ENCODE results near the gene FNIP1.

DNA sequence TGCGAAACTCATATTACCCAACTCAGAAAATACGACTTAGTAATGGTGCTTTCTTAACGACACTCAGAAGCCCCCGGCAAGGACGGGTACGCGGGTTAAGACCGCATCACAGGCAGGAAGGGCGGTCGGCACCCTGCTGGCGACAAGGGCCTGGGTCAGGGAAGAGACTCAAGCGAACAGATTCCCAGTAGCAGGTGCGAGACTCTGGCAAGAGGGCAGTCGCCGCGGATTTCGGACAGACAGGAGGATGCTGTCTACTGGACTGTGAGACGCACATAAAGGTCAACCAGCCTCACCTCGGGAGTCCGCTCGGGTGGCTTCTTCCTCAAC is 162.2 kb downstream of the FNIP1 start:
- TF ChIP-seq, protein P1, sequence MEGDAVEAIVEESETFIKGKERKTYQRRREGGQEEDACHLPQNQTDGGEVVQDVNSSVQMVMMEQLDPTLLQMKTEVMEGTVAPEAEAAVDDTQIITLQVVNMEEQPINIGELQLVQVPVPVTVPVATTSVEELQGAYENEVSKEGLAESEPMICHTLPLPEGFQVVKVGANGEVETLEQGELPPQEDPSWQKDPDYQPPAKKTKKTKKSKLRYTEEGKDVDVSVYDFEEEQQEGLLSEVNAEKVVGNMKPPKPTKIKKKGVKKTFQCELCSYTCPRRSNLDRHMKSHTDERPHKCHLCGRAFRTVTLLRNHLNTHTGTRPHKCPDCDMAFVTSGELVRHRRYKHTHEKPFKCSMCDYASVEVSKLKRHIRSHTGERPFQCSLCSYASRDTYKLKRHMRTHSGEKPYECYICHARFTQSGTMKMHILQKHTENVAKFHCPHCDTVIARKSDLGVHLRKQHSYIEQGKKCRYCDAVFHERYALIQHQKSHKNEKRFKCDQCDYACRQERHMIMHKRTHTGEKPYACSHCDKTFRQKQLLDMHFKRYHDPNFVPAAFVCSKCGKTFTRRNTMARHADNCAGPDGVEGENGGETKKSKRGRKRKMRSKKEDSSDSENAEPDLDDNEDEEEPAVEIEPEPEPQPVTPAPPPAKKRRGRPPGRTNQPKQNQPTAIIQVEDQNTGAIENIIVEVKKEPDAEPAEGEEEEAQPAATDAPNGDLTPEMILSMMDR (IDR thresholded peaks at IDR 0.05; ENCODE audit: poor library complexity, severe bottlenecking), result no peak
- no peak for TF ChIP-seq EZH2 (IDR thresholded peaks at IDR 0.05; ENCODE audit: borderline replicate concordance, insufficient read depth, low read length, poor library complexity, severe bottlenecking)
- no peak for TF ChIP-seq EP300 (conservative IDR thresholded peaks at IDR 0.05; ENCODE audit: poor library complexity, severe bottlenecking)

Data from neural cell (in vitro differentiated cells).